Measurements from ENCODE around the gene CCT3. TPM values are rescaled to one million over a fixed set of nuclear protein-coding genes. Genes with fewer than 3 reads are reported as not detected.

Gene CCT3
- total and polyA plus RNA-seq, 10 of the 15 experiments (the other 5 are each of a cell fraction or from before 2014, with no cell fraction given): 319 to 585 (median 427) TPM

DNA sequence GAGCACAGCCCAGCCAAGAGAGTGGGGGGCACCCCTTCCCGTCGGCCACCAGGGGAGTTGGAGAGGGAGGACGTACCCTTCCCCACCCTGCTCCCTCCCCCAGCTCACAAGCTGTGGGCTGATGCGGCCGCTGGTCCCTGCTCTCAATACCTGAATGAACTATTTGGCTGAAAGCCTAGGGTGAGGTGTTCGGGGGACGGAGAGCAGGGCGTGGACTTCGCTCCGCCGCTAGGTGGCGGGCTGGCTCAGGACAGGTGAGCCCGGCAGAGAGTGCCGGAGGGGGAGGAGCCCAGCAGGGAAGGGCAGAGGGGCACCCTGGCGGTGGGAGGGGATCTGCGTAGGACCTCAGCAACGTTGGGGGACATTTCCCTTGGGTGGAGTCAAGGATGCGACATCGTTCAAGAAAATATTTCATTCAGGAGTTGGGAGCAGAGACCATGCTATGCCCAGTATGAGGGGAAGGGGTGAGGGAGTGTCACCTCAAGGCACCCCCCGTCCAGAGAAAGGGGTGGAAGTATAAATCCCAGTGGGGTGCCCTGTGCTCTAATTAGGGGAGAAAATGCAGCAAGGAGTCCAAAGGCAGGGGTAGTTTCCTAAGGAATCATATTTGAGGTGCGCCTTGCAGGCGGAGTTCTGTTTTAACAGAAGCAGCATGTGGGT, 18.9 kb upstream of the CCT3 start (continued):
- TF ChIP-seq, protein P1, sequence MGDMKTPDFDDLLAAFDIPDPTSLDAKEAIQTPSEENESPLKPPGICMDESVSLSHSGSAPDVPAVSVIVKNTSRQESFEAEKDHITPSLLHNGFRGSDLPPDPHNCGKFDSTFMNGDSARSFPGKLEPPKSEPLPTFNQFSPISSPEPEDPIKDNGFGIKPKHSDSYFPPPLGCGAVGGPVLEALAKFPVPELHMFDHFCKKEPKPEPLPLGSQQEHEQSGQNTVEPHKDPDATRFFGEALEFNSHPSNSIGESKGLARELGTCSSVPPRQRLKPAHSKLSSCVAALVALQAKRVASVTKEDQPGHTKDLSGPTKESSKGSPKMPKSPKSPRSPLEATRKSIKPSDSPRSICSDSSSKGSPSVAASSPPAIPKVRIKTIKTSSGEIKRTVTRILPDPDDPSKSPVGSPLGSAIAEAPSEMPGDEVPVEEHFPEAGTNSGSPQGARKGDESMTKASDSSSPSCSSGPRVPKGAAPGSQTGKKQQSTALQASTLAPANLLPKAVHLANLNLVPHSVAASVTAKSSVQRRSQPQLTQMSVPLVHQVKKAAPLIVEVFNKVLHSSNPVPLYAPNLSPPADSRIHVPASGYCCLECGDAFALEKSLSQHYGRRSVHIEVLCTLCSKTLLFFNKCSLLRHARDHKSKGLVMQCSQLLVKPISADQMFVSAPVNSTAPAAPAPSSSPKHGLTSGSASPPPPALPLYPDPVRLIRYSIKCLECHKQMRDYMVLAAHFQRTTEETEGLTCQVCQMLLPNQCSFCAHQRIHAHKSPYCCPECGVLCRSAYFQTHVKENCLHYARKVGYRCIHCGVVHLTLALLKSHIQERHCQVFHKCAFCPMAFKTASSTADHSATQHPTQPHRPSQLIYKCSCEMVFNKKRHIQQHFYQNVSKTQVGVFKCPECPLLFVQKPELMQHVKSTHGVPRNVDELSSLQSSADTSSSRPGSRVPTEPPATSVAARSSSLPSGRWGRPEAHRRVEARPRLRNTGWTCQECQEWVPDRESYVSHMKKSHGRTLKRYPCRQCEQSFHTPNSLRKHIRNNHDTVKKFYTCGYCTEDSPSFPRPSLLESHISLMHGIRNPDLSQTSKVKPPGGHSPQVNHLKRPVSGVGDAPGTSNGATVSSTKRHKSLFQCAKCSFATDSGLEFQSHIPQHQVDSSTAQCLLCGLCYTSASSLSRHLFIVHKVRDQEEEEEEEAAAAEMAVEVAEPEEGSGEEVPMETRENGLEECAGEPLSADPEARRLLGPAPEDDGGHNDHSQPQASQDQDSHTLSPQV (IDR thresholded peaks at IDR 0.05): no peak
- peak; percentile 17 for TF ChIP-seq SP1 (IDR thresholded peaks at IDR 0.05; ENCODE audit: low read depth, low read length)
- peak; percentile 41; the same call in 1 of the 2 replicates for TF ChIP-seq SMC3 (IDR thresholded peaks at IDR 0.05; ENCODE audit: borderline replicate concordance, low read length)
- TF ChIP-seq CHD2 (IDR thresholded peaks at IDR 0.05; ENCODE audit: borderline replicate concordance, low read depth, low read length): no peak

DNA sequence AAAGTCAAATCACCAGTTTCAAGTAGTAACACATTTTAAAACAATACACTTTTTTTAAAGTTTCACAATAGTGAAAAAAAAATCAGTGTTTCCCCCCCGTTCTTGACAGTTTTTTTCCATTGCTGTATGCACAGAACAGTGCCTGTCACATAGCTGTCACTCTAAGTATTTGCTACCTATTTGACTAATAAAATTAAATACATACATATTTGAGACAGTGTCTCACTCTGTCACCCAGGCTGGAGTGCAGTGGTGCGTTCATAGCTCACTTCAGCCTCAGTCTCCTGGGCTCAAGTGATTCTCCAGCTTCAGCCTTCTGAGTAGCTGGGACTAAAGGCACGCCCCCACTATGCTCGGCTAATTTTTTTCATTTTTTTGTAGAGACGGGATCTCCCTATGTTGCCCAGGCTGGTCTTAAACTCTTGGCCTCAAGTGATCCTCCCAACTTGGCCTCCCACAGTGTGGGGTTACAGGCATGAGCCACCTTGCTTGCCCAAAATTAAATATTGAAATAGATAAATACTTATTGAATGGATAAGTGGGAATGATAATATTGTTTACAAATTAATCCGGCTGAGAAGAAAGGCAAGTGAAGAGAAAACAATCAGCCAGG, 18.3 kb upstream of the CCT3 start:
- no peaks in the 10 kb centered on the region for H4K20me1 ChIP-seq (ENCODE audit: control insufficient read depth, insufficient read depth)
- FAIRE-seq (no peak), ATAC-seq (peak; percentile 29), DNase-seq (ENCODE audit: low read depth, low spot score) (no peak)
- no peak overlapping the region for H3K4me3 ChIP-seq
- H3K9me3 ChIP-seq (replicated peaks; ENCODE audit: control insufficient read depth, insufficient read depth, low read length): no peaks in the 10 kb centered on the region
- ChIA-PET SMC1A (ENCODE audit: uncharacterized antibody, unreplicated experiment) (no interaction called here), CTCF (interaction anchor here (0.7 to 0.9 kb wide), 6 partner anchors 8 to 235 kb away, joined by 3 to 4 read pairs (median 3); partner anchors contain the start of gene NAXE), RAD21 (ENCODE audit: unreplicated experiment) (interaction anchor here (1.0 to 1.4 kb wide), 2 partner anchors 17 to 29 kb away, joined by 3 read pairs; no protein-coding TSS in a partner anchor), POLR2A (no interaction called here)
- in situ Hi-C loops (cut with MboI) (no loop called here), intact Hi-C loops (cut with micrococcal nuclease; ENCODE audit: unreplicated experiment) (no loop called here)
- TF ChIP-seq BCL11A (IDR thresholded peaks at IDR 0.05; ENCODE audit: low read depth, low read length) (no peak), IKZF2 (IDR thresholded peaks at IDR 0.05) (no peak), NRF1 (conservative IDR thresholded peaks at IDR 0.05; ENCODE audit: low read depth, low read length) (no peak)
- TF ChIP-seq, protein P2, sequence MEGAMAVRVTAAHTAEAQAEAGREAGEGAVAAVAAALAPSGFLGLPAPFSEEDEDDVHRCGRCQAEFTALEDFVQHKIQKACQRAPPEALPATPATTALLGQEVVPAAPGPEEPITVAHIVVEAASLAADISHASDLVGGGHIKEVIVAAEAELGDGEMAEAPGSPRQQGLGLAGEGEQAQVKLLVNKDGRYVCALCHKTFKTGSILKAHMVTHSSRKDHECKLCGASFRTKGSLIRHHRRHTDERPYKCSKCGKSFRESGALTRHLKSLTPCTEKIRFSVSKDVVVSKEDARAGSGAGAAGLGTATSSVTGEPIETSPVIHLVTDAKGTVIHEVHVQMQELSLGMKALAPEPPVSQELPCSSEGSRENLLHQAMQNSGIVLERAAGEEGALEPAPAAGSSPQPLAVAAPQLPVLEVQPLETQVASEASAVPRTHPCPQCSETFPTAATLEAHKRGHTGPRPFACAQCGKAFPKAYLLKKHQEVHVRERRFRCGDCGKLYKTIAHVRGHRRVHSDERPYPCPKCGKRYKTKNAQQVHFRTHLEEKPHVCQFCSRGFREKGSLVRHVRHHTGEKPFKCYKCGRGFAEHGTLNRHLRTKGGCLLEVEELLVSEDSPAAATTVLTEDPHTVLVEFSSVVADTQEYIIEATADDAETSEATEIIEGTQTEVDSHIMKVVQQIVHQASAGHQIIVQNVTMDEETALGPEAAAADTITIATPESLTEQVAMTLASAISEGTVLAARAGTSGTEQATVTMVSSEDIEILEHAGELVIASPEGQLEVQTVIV (IDR thresholded peaks at IDR 0.05; ENCODE audit: borderline replicate concordance, partially characterized antibody): no peak
- no peak overlapping the region for H3K9ac ChIP-seq (ENCODE audit: control insufficient read depth, insufficient read depth, low read length)
- no peak overlapping the region for H3K27ac ChIP-seq (ENCODE audit: control insufficient read depth, insufficient read depth)
- no peak overlapping the region for H2AFZ ChIP-seq (ENCODE audit: control insufficient read depth, low read depth, low read length)
- peaks cover 2% of the 10 kb centered on the region in 2 experiments; a peak in 2 of 4 replicates for H3K27me3 ChIP-seq (replicated peaks in 1 of 2; ENCODE audit: control insufficient read depth in 2 of 2, insufficient read depth in 2 of 2, low read length in 1 of 2)
- no peaks in the 10 kb centered on the region for H3K36me3 ChIP-seq (ENCODE audit: control insufficient read depth in 2 of 2, insufficient read depth in 2 of 2, low read length in 1 of 2)
- 0 out of 2 replicates have a peak, but pooled peaks cover 2% of the 10 kb centered on the region for H3K4me1 ChIP-seq (ENCODE audit: control insufficient read depth, insufficient read depth, low read length)
- under 1% methylated on average over 6 of the region's 6 CpGs for WGBS (ENCODE audit: insufficient coverage, insufficient replicate concordance, low lambda C conversion rate, missing lambda C conversion rate)
- H3K4me2 ChIP-seq (ENCODE audit: control insufficient read depth, insufficient read depth): no peak overlapping the region
- no TSS peak for BruUV-seq (replicated peaks)
- H3K79me2 ChIP-seq (ENCODE audit: control insufficient read depth, insufficient read depth, low read length): no peaks in the 10 kb centered on the region

All from GM12878 (cell line).